K562 (cell line): ENCODE data around the gene MTA1. TPM values are rescaled to one million over a fixed set of nuclear protein-coding genes. Genes with fewer than 3 reads are reported as not detected.

Experiments used
- ATAC-seq: fragments of 200-7000 bp; cut with Tn5 transposase; 3 replicates; pipeline ENCODE4 v1.9.1; 2020; ENCODE audit warnings: moderate library complexity
- BruUV-seq: library from RNA; stranded (reverse); fragments of 400-500 nt; replicated peaks from 2 replicates; lab custom pipeline; 2021; lab: Mats Ljungman, UMichigan
- CTCF ChIA-PET: fragments of 300-600 bp; formaldehyde crosslinking; extraction: SDS; loops from one replicate; lab custom pipeline; 2021; ENCODE audit warnings: low intra/inter-chr PET ratio; lab: Yijun Ruan, JAX
- POLR2A ChIA-PET: fragments of 300-600, 350-650 bp; sonication (Branson Sonifier 250); formaldehyde crosslinking; extraction: SDS; loops from one replicate; lab custom pipeline; 2021; ENCODE audit warnings: antibody characterized with exemption, inconsistent platforms; lab: Yijun Ruan, JAX
- DNase-seq, 4 experiments: peaks; one replicate each; pipeline versions ENCODE4 v3.0.0 to v3.0.0-alpha.2; 2011 to 2018; ENCODE audit warnings: low spot score in 3 of 4, mixed read lengths in 3 of 4; ENCODE audit errors: extremely low read depth in 1 of 4
- FAIRE-seq: peaks from 2 replicates; lab custom pipeline; 2011; peaks lifted over from hg19 to GRCh38; lab: Jason Lieb, UNC
- H2AFZ ChIP-seq: 2 replicates; pipeline ENCODE4 v1.6.0; 2011; ENCODE audit warnings: low read depth, low read length, control low read depth, inconsistent platforms
- H3K27ac ChIP-seq: fragments of 200-600 bp; 3 replicates; pipeline ENCODE4 v1.8.0; 2011; ENCODE audit warnings: low read depth, mild to moderate bottlenecking, control low read depth, inconsistent platforms, low read length, moderate library complexity, mixed read lengths; ENCODE audit errors: extremely low read depth
- H3K27me3 ChIP-seq, 2 experiments: fragments of 300-600 bp in 1 of 2; 2 replicates in 1 of 2; 3 replicates in 1 of 2; pipeline versions ENCODE4 v1.6.0 to v1.8.0; 2011; ENCODE audit warnings: inconsistent platforms in 2 of 2, low read length in 2 of 2, mild to moderate bottlenecking in 1 of 2, mixed read lengths in 1 of 2, moderate library complexity in 1 of 2; ENCODE audit not compliant: control insufficient read depth in 2 of 2, insufficient read depth in 2 of 2
- H3K36me3 ChIP-seq: fragments of 300-600 bp; 3 replicates; pipeline ENCODE4 v1.8.0; 2011; ENCODE audit warnings: mild to moderate bottlenecking, low read length, inconsistent platforms; ENCODE audit not compliant: control insufficient read depth, insufficient read depth
- H3K4me1 ChIP-seq, 2 experiments: fragments of 200-600 bp in 1 of 2; replicated peaks in 1 of 2; 2 replicates in 1 of 2; 3 replicates in 1 of 2; pipeline versions ENCODE4 v1.5.1 to v1.8.0; 2011; ENCODE audit warnings: inconsistent platforms in 2 of 2, low read length in 2 of 2, mild to moderate bottlenecking in 1 of 2, mixed read lengths in 1 of 2, moderate library complexity in 1 of 2; ENCODE audit not compliant: control insufficient read depth in 2 of 2, insufficient read depth in 2 of 2
- H3K4me2 ChIP-seq: 2 replicates; pipeline ENCODE4 v1.6.1; 2011; ENCODE audit warnings: low read length, control low read depth, inconsistent platforms, mixed read lengths; ENCODE audit not compliant: insufficient read depth
- H3K4me3 ChIP-seq: fragments of 200-600 bp; sonication (generic), shearing (Covaris generic); 2 replicates; pipeline ENCODE4 v1.5.1; 2016; ENCODE audit warnings: control low read depth, inconsistent platforms
- H3K79me2 ChIP-seq: fragments of 200-600 bp; 3 replicates; pipeline ENCODE4 v1.8.0; 2011; ENCODE audit warnings: low read length, inconsistent platforms; ENCODE audit not compliant: control insufficient read depth, insufficient read depth
- H3K9ac ChIP-seq, 2 experiments: 2 replicates each; pipeline versions ENCODE4 v1.6.0 to v1.6.1; 2011; ENCODE audit warnings: low read depth in 2 of 2, low read length in 2 of 2, control low read depth in 1 of 2, inconsistent platforms in 1 of 2, mild to moderate bottlenecking in 1 of 2, mixed read lengths in 1 of 2; ENCODE audit not compliant: insufficient read depth in 1 of 2
- H3K9me1 ChIP-seq: one replicate; pipeline ENCODE4 v1.6.0; 2011; ENCODE audit warnings: inconsistent platforms, mild to moderate bottlenecking, low read length, moderate library complexity; ENCODE audit not compliant: control insufficient read depth, insufficient read depth
- H3K9me3 ChIP-seq: replicated peaks from 2 replicates; pipeline ENCODE4 v1.5.1; 2011; ENCODE audit warnings: low read depth, low read length, inconsistent platforms; ENCODE audit not compliant: control insufficient read depth, insufficient read depth
- H4K20me1 ChIP-seq: replicated peaks from 2 replicates; pipeline ENCODE4 v1.6.1; 2011; ENCODE audit warnings: low read length, inconsistent platforms, mixed read lengths; ENCODE audit not compliant: control insufficient read depth, insufficient read depth
- SFPQ ChIP-seq: fragments of 200-400 bp; formaldehyde crosslinking; IDR thresholded peaks from 2 replicates; pipeline ENCODE4 v1.6.1; 2017; ENCODE audit warnings: mild to moderate bottlenecking, low read depth, low read length, moderate library complexity
- WGBS: fragments of 100-300 bp; shearing (Covaris generic); methylation state at CpG from one replicate; pipeline ENCODE4 v1.1.6; 2016; ENCODE audit warnings: low coverage, mixed read lengths; ENCODE audit not compliant: insufficient coverage; ENCODE audit errors: missing lambda C conversion rate; 5-methylcytosine and 5-hydroxymethylcytosine counted together
- in situ Hi-C: fragments of 300-500 bp; cut with MboI; formaldehyde crosslinking; loops from 4 replicates; pipeline ENCODE4 v1.15.0; 2018; ENCODE audit warnings: inconsistent platforms, mixed read lengths
- intact Hi-C: fragments of 100-400 bp; cut with micrococcal nuclease; formaldehyde crosslinking; loops from 2 replicates; pipeline ENCODE4 v1.14.2; 2022
- polyA plus RNA-seq, 8 experiments: library from polyadenylated mRNA; depleted of rRNA in 4 of 8; stranded (reverse) in 5 of 8; unstranded in 3 of 8; fragments of >200 nt; fragmentation: Nextera tagmentation in 2 of 8; fragmentation: Illumina TruSeq in 1 of 8; extraction: Ambion mirVana in 2 of 8; extraction: Trizol in 1 of 8; gene quantifications; 2 replicates each; pipeline versions ENCODE4 v1.2.1 to v1.2.3, GENCODE V29; 2011 to 2014; ENCODE audit warnings: inconsistent platforms in 1 of 8, missing spikeins in 1 of 8
- total RNA-seq, 7 experiments: library from RNA; depleted of rRNA in 6 of 7; stranded (reverse); fragments of >200 nt in 6 of 7; fragmentation: Illumina TruSeq in 2 of 7; extraction: Trizol in 2 of 7; gene quantifications; 2 replicates each; pipeline versions ENCODE4 v1.2.1 to v1.2.3, GENCODE V29; 2011 to 2021; ENCODE audit warnings: low replicate concordance in 1 of 7

Gene MTA1
- total and polyA plus RNA-seq, 9 of the 15 experiments (the other 6 are each of a cell fraction or from before 2014, with no cell fraction given) = 0.13 to 118 (median 32.3) TPM

- H3K4me3 ChIP-seq = no peak overlapping the region
- no peaks in the 10 kb centered on the region for H3K79me2 ChIP-seq
- no TSS peak for BruUV-seq
- intact Hi-C loops (no loop called here), in situ Hi-C loops (no loop called here)
- H3K9ac ChIP-seq = no peak overlapping the region
- CTCF ChIA-PET = no interaction called here
- no peak overlapping the region for H2AFZ ChIP-seq
- peaks cover 63% of the 10 kb centered on the region; the same call in 1 of the 3 replicates for H3K36me3 ChIP-seq
- WGBS = 100% methylated on average over 2 of the region's 22 CpGs
- H3K9me1 ChIP-seq = no peaks in the 10 kb centered on the region
- H3K9me3 ChIP-seq = no peaks in the 10 kb centered on the region
- FAIRE-seq = no peak
- ATAC-seq = no peak
- no peaks in the 10 kb centered on the region for H3K27me3 ChIP-seq
- DNase-seq = no peak
- TF ChIP-seq SFPQ = no peak
- TF ChIP-seq, all 486 proteins: peak for 0
- no peak overlapping the region for H3K4me2 ChIP-seq
- POLR2A ChIA-PET = no interaction called here
- peaks cover 0 to 13% of the 10 kb centered on the region in 2 experiments; a peak in 2 of 5 replicates for H3K4me1 ChIP-seq
- no peaks in the 10 kb centered on the region for H4K20me1 ChIP-seq
- no peak overlapping the region for H3K27ac ChIP-seq
Measured at GRCh38 chr14:105455086-105455640, 35.5 kb downstream of the MTA1 start.
